Body of pancreas (tissue), 4 donors: Measurements from ENCODE around the gene SGSH.
A peak's percentile ranks its signal among the peaks of the same experiment; 100 is the strongest.

Source experiments
- POLR2A ChIP-seq, 3 donors: fragments of 450-650 bp; IDR thresholded peaks; one replicate each; pipeline ENCODE4 v1.6.1; 2016; ENCODE audit warnings: antibody characterized with exemption in 3 of 3, mild to moderate bottlenecking in 2 of 3
- TF ChIP-seq, protein P1 (sequence below), 7 experiments: fragments of 450-650 bp in 4 of 7; fragments of 200-600 bp in 3 of 7; sonication (generic) in 3 of 7; IDR thresholded peaks; one replicate each; pipeline ENCODE4 v1.5.1; 2016 to 2019; ENCODE audit warnings: antibody characterized with exemption in 7 of 7

DNA sequence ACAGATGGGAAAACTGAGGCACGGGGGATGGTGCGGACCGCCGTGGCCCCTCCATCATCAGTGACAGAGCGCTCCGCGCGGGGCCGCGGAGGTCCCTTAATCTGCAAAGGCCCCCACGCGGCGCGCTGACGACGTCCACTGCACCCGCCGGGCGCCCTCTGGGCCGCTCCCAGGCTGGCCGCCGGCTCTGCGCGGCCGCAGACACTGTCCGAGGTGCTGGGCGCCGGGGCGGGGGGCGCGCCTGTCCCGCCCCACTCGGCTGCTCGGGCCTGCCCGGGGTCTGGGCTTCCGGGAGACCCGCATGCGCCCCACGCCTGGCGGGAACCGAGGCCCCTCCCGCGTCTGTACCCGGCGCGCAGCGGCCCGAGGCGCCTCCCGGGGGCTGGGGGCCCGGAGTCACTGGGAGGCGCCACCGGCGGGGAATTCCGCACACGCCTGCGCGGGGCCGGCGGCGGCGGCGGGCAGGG lies 40.0 kb upstream of the SGSH start:
- TF ChIP-seq, protein P1, sequence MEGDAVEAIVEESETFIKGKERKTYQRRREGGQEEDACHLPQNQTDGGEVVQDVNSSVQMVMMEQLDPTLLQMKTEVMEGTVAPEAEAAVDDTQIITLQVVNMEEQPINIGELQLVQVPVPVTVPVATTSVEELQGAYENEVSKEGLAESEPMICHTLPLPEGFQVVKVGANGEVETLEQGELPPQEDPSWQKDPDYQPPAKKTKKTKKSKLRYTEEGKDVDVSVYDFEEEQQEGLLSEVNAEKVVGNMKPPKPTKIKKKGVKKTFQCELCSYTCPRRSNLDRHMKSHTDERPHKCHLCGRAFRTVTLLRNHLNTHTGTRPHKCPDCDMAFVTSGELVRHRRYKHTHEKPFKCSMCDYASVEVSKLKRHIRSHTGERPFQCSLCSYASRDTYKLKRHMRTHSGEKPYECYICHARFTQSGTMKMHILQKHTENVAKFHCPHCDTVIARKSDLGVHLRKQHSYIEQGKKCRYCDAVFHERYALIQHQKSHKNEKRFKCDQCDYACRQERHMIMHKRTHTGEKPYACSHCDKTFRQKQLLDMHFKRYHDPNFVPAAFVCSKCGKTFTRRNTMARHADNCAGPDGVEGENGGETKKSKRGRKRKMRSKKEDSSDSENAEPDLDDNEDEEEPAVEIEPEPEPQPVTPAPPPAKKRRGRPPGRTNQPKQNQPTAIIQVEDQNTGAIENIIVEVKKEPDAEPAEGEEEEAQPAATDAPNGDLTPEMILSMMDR (IDR thresholded peaks at IDR 0.05), result peak in 1 of 7 experiments; percentile 24
- TF ChIP-seq POLR2A (IDR thresholded peaks at IDR 0.05), result peak; percentile 26 to 55 (median 44)
